ENCODE results near the gene SLC35E2B. TPM values are rescaled to one million over a fixed set of nuclear protein-coding genes. Genes with fewer than 3 reads are reported as not detected.
"Not testable (repeated sequence)": the region's sequence is repeated elsewhere in the genome, so short reads cannot be mapped to it uniquely, and the experiment has no call there.

SLC35E2B gene
- total RNA-seq, 2 experiments from 2014 or later = 46.2 to 50.9 TPM

- not testable (repeated sequence) for H3K27me3 Mint-ChIP-seq; H3K9me3 Mint-ChIP-seq (ENCODE audit: low read depth)
- peak; percentile 96 for ATAC-seq
- peak within 1 kb of the TSS; percentile 96 for H3K27ac Mint-ChIP-seq
- H3K4me3 Mint-ChIP-seq = peak within 1 kb of the TSS; percentile 89
- peaks cover 16% of the 10 kb centered on the region for H3K36me3 Mint-ChIP-seq
- peaks cover 24% of the 10 kb centered on the region for H3K4me1 Mint-ChIP-seq
- CTCF ChIA-PET = interaction anchor here (0.9 to 1.3 kb wide), 2 partner anchors 22 to 56 kb away, joined by 3 to 4 read pairs; no protein-coding TSS in a partner anchor
- peak; percentile 100 for DNase-seq
Observed at GRCh38 chr1:1724035-1724864, 31.7 kb upstream of the SLC35E2B start, which contains the start of gene CDK11A. TSS of gene CDK11A (minus strand) at chr1:1724357. CDS start at chr1:1722818, 1,539 bp downstream.

DNA sequence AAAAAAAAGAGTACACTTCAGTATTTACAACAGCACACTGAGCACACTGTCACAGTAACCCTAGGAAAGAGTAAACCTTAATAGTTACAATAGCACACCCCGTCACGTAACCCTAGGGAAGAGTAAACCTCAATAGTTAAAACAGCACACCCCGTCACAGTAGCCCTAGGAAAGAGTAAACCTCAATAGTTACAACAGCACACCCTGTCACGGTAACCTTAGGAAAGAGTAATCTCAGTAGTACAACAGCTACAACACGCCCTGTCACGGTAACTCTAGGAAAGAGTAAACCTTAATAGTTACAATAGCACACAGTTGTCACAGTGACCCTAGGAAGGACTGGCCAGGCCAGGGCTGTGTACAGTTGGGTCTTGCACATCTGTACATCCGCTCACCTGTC, 28.6 kb upstream of the SLC35E2B start:
- H3K27me3 Mint-ChIP-seq = no peaks in the 10 kb centered on the region
- H3K4me1 Mint-ChIP-seq = peaks cover 14% of the 10 kb centered on the region
- CTCF ChIA-PET = no interaction called here
- no peak overlapping the region for H3K27ac Mint-ChIP-seq
- no peak for DNase-seq
- no peak overlapping the region for H3K4me3 Mint-ChIP-seq
- no peaks in the 10 kb centered on the region for H3K9me3 Mint-ChIP-seq (ENCODE audit: low read depth)
- no peak for ATAC-seq
- H3K36me3 Mint-ChIP-seq = peaks cover 26% of the 10 kb centered on the region

GRCh38 chr1:1715109-1715883, 22.7 kb upstream of the SLC35E2B start:
- H3K4me1 Mint-ChIP-seq; CTCF ChIA-PET; ATAC-seq; DNase-seq; H3K27me3 Mint-ChIP-seq; H3K9me3 Mint-ChIP-seq (ENCODE audit: low read depth); H3K27ac Mint-ChIP-seq; H3K4me3 Mint-ChIP-seq: not testable (repeated sequence)
- H3K36me3 Mint-ChIP-seq = peaks cover 25% of the 10 kb centered on the region

DNA sequence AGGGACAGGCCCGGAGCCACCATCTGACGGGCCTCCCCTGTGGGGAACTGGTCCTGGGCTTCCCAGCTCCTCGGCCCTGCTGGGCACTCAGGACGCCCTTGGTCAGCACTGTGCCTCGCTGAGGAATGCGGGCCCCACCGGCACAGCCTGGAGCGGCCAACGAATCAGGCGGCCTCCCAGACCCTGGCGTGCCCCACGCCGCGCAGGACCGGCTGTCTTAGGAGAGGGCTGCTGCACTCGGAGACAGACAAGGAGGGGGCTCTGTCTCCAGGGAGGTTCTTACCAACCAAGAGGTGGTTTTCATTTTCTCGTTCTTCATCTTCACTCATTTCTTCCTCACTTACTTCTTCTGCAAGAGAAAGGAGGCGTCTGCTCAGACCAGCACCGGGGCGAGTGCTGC, 15.3 kb upstream of the SLC35E2B start:
- DNase-seq; H3K4me1 Mint-ChIP-seq; H3K36me3 Mint-ChIP-seq; ATAC-seq; H3K4me3 Mint-ChIP-seq; CTCF ChIA-PET; H3K9me3 Mint-ChIP-seq (ENCODE audit: low read depth); H3K27ac Mint-ChIP-seq; H3K27me3 Mint-ChIP-seq: not testable (repeated sequence)

DNA sequence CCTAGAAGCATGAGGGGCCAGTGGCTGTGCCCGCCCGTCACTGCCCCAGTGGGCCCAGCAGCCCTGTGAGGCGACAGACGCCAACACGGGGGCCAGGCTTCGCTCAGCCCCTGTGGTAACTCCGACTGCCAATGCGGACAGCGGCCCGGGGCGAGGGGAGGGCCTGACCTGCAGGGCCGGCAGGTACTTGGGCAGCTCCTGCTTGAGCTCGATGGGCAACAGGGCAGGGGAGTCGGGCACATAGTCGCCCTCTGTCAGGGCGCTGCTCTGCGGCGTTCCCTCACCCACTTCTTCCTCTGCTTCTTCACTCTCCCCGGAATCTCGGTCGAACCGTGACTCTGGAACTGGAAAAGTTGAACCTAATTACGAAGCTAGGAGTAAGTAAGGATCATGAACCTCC, 14.6 kb upstream of the SLC35E2B start:
- H3K27ac Mint-ChIP-seq; CTCF ChIA-PET; ATAC-seq; H3K36me3 Mint-ChIP-seq; H3K9me3 Mint-ChIP-seq (ENCODE audit: low read depth); DNase-seq; H3K4me3 Mint-ChIP-seq; H3K27me3 Mint-ChIP-seq; H3K4me1 Mint-ChIP-seq: not testable (repeated sequence)

GRCh38 chr1:1705623-1706022, 13.0 kb upstream of the SLC35E2B start:
- H3K4me1 Mint-ChIP-seq; H3K4me3 Mint-ChIP-seq; DNase-seq; H3K27ac Mint-ChIP-seq; ATAC-seq; H3K9me3 Mint-ChIP-seq (ENCODE audit: low read depth); H3K36me3 Mint-ChIP-seq; H3K27me3 Mint-ChIP-seq; CTCF ChIA-PET: not testable (repeated sequence)

GRCh38 chr1:1704284-1704957, 11.8 kb upstream of the SLC35E2B start:
- H3K36me3 Mint-ChIP-seq; H3K27ac Mint-ChIP-seq; CTCF ChIA-PET; DNase-seq; H3K4me1 Mint-ChIP-seq; H3K4me3 Mint-ChIP-seq; ATAC-seq; H3K27me3 Mint-ChIP-seq; H3K9me3 Mint-ChIP-seq (ENCODE audit: low read depth): not testable (repeated sequence)

DNA sequence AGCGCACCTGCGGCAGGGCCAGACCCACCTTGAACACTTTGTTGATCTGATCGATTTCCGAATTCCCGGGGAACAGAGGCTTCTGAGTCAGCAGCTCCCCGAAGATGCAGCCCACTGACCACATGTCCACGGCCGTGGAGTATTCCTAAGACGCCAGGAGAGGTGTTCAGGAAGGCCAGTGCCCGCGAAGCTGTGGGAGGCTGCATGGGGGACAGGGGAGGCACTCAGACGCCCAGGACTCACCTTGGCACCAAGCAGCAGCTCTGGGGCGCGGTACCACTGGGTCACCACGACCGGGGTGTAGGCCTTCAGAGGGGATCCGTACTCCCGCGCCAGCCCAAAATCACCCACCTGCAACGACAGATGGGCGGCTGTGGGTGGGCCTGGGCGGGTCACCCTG, 11.2 kb upstream of the SLC35E2B start:
- Mint-ChIP-seq H3K4me1 (no peaks in the 10 kb centered on the region), H3K27me3 (peaks cover 2% of the 10 kb centered on the region), H3K27ac (no peak overlapping the region), H3K9me3 (ENCODE audit: low read depth) (no peaks in the 10 kb centered on the region), H3K4me3 (no peak overlapping the region), H3K36me3 (no peaks in the 10 kb centered on the region)
- CTCF ChIA-PET = no interaction called here
- no peak for ATAC-seq
- no peak for DNase-seq

- ATAC-seq; H3K27me3 Mint-ChIP-seq; H3K36me3 Mint-ChIP-seq; H3K4me1 Mint-ChIP-seq; H3K4me3 Mint-ChIP-seq; CTCF ChIA-PET; H3K27ac Mint-ChIP-seq; H3K9me3 Mint-ChIP-seq (ENCODE audit: low read depth); DNase-seq: not testable (repeated sequence)
Observed at GRCh38 chr1:1702506-1702905, 9.9 kb upstream of the SLC35E2B start.

DNA sequence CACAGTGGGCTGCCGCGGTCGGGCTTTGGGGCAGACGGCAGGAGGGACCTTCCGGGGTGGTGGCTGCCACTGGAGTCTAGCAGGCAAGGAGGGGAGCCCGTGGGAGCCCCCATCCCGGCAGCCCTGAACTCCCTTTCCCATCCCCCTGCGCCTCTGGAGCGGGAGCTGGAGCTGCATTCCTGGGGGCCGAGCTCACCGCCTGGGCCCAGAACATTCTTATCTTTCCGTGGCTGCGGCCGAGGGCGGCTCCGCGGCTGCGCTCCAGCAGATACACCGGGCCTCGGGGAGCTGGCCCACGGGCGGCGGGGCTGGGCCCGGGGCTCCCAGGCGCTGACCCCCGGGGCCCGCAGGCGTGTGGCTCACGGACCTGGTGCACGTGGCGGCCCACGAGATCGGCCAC, 8.0 kb upstream of the SLC35E2B start:
- H3K4me3 Mint-ChIP-seq; H3K9me3 Mint-ChIP-seq (ENCODE audit: low read depth); H3K36me3 Mint-ChIP-seq; H3K4me1 Mint-ChIP-seq; CTCF ChIA-PET; H3K27ac Mint-ChIP-seq; H3K27me3 Mint-ChIP-seq; DNase-seq: not testable (repeated sequence)
- peak; percentile 13 for ATAC-seq

- peak; percentile 28 for ATAC-seq
Observed at GRCh38 chr1:1700067-1700466, 7.5 kb upstream of the SLC35E2B start.

GRCh38 chr1:1699061-1699460, 6.5 kb upstream of the SLC35E2B start:
- H3K4me3 Mint-ChIP-seq; H3K9me3 Mint-ChIP-seq (ENCODE audit: low read depth); ATAC-seq; H3K27ac Mint-ChIP-seq; DNase-seq; H3K27me3 Mint-ChIP-seq; H3K36me3 Mint-ChIP-seq; CTCF ChIA-PET; H3K4me1 Mint-ChIP-seq: not testable (repeated sequence)

More at GRCh38 chr1:1700067-1700466, 7.5 kb upstream of the SLC35E2B start:
- CTCF ChIA-PET; H3K36me3 Mint-ChIP-seq; H3K27ac Mint-ChIP-seq; H3K9me3 Mint-ChIP-seq (ENCODE audit: low read depth); H3K4me1 Mint-ChIP-seq; H3K4me3 Mint-ChIP-seq; DNase-seq; H3K27me3 Mint-ChIP-seq: not testable (repeated sequence)

GRCh38 chr1:1697358-1698183, 5.0 kb upstream of the SLC35E2B start:
- H3K27me3 Mint-ChIP-seq; DNase-seq; CTCF ChIA-PET; ATAC-seq; H3K4me3 Mint-ChIP-seq; H3K9me3 Mint-ChIP-seq (ENCODE audit: low read depth); H3K27ac Mint-ChIP-seq; H3K4me1 Mint-ChIP-seq; H3K36me3 Mint-ChIP-seq: not testable (repeated sequence)

Data from activated CD8-positive, alpha-beta memory T cell treated with anti-CD3 and anti-CD28 coated beads, Interleukin-2, amount 10 ng/mL, durations not matched to agents 7 days and 5 days (primary cell).